Activated B cell treated with CpG ODN at 0.5 μM for 24 hours (primary cell): Measurements from ENCODE around the gene FNDC1. TPM values are rescaled to one million over a fixed set of nuclear protein-coding genes. Genes with fewer than 3 reads are reported as not detected.

Experiments used
- ATAC-seq: fragments of 200-7000 bp; cut with Tn5 transposase; one replicate; pipeline ENCODE4 v1.10.0; 2021; ENCODE audit warnings: low read depth, mild to moderate bottlenecking, moderate library complexity
- CTCF ChIA-PET: fragments of 350-600 bp; sonication (Branson Sonifier 250); formaldehyde crosslinking; loops from one replicate; lab custom pipeline; 2021; ENCODE audit warnings: antibody characterized with exemption; lab: Charles Lee
- POLR2A ChIA-PET: fragments of 350-600 bp; sonication (Branson Sonifier 250); formaldehyde crosslinking; loops from one replicate; lab custom pipeline; 2021; ENCODE audit warnings: antibody characterized with exemption; lab: Charles Lee
- DNase-seq: peaks from one replicate; pipeline ENCODE4 v3.0.0; 2022
- H3K27ac Mint-ChIP-seq: one replicate; pipeline ENCODE4 v1.8.0; 2020; ENCODE audit warnings: mixed read lengths
- H3K27me3 Mint-ChIP-seq: one replicate; pipeline ENCODE4 v1.8.0; 2021; ENCODE audit warnings: mixed read lengths
- H3K36me3 Mint-ChIP-seq: one replicate; pipeline ENCODE4 v1.8.0; 2021; ENCODE audit warnings: low read depth, mixed read lengths
- H3K4me1 Mint-ChIP-seq: one replicate; pipeline ENCODE4 v1.8.0; 2021; ENCODE audit warnings: mixed read lengths
- H3K4me3 Mint-ChIP-seq: one replicate; pipeline ENCODE4 v1.8.0; 2020; ENCODE audit warnings: mild to moderate bottlenecking, mixed read lengths
- H3K9me3 Mint-ChIP-seq: one replicate; pipeline ENCODE4 v1.8.0; 2020; ENCODE audit warnings: mixed read lengths
- intact Hi-C: fragments of 100-400 bp; cut with micrococcal nuclease; formaldehyde crosslinking; loops from one replicate; pipeline ENCODE4 v1.15.1; 2024
- total RNA-seq: library from RNA; stranded (reverse); gene quantifications from 2 replicates; pipeline ENCODE4 v1.2.3, GENCODE V29; 2022
- TF ChIP-seq, protein P1 (sequence below): fragments of 200-600 bp; IDR thresholded peaks from one replicate; pipeline ENCODE4 v1.8.0; 2022; ENCODE audit warnings: antibody characterized with exemption, mild to moderate bottlenecking

FNDC1 gene
- total RNA-seq, 1 donor from 2014 or later, result not detected

DNA sequence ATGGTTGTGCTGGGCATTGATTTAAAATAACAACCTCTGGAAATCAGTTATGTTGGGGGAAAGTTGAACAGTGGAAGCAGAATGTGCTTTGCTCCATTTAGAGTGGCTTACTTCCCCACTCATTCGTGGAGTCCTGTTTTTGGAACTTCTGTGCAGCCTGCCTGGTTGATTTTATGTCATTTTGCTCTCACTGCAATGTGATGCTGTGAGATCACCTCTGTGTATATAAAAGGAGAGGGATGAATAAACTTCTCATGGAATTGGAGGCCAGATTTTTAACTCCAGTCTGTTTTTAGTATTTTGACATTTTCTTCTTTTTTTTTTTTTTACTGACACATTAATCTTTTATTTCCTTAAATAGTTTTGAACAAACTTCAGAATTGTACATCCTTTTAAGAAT, 139.0 kb downstream of the FNDC1 start:
- H3K4me1 Mint-ChIP-seq, result no peaks in the 10 kb centered on the region
- no peaks in the 10 kb centered on the region for H3K9me3 Mint-ChIP-seq
- TF ChIP-seq, protein P1, sequence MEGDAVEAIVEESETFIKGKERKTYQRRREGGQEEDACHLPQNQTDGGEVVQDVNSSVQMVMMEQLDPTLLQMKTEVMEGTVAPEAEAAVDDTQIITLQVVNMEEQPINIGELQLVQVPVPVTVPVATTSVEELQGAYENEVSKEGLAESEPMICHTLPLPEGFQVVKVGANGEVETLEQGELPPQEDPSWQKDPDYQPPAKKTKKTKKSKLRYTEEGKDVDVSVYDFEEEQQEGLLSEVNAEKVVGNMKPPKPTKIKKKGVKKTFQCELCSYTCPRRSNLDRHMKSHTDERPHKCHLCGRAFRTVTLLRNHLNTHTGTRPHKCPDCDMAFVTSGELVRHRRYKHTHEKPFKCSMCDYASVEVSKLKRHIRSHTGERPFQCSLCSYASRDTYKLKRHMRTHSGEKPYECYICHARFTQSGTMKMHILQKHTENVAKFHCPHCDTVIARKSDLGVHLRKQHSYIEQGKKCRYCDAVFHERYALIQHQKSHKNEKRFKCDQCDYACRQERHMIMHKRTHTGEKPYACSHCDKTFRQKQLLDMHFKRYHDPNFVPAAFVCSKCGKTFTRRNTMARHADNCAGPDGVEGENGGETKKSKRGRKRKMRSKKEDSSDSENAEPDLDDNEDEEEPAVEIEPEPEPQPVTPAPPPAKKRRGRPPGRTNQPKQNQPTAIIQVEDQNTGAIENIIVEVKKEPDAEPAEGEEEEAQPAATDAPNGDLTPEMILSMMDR, result no peak
- POLR2A ChIA-PET, result no interaction called here
- intact Hi-C loops, result no loop called here
- no peak overlapping the region for H3K4me3 Mint-ChIP-seq
- DNase-seq (no peak), ATAC-seq (no peak)
- H3K36me3 Mint-ChIP-seq, result no peaks in the 10 kb centered on the region
- peaks cover 6% of the 10 kb centered on the region for H3K27me3 Mint-ChIP-seq
- no peak overlapping the region for H3K27ac Mint-ChIP-seq
- CTCF ChIA-PET, result no interaction called here

DNA sequence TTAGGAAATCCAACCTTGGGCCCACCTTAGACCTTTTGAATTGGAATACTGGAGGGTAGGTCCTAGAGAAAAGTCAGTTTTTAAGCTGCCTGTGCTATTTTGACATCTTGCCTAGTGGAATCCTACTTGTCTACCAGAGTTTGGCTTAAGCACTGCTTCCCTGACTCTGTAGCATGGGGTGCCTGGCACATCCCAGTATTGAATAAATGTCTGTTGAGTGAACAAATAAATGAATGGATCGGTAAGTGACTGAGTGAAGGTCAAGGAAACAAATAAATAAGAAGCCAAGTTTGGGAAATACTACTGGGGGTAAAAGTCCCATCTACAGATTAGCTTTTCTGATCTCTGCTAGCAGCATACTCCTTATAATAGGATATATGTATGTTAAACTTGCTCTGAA, 140.5 kb downstream of the FNDC1 start:
- H3K9me3 Mint-ChIP-seq, result no peaks in the 10 kb centered on the region
- H3K36me3 Mint-ChIP-seq, result no peaks in the 10 kb centered on the region
- ATAC-seq, result no peak
- TF ChIP-seq, protein P1, result no peak
- DNase-seq, result no peak
- H3K27me3 Mint-ChIP-seq, result no peaks in the 10 kb centered on the region
- POLR2A ChIA-PET, result no interaction called here
- intact Hi-C loops, result no loop called here
- H3K4me3 Mint-ChIP-seq, result no peak overlapping the region
- H3K4me1 Mint-ChIP-seq, result no peaks in the 10 kb centered on the region
- no peak overlapping the region for H3K27ac Mint-ChIP-seq
- CTCF ChIA-PET, result no interaction called here

DNA sequence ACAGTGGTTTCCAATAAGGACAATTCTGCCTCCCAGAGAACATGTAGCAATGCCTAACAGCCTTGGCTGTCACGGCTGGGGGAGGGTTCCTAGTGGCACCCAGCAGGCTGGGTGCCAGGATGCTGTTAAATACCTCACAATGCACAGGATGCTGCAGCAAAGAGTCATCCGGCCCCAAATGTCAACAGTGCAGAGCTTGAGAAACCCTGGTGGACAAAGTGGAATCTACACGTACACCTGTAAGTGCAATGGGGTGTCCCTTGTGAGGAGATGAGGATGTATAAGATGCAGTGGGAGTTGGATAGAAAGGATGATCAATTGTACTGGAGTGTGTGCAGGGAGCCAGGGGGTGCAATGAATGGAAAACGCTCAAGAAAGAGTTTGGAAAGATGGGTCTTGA, 142.4 kb downstream of the FNDC1 start:
- H3K9me3 Mint-ChIP-seq, result no peaks in the 10 kb centered on the region
- TF ChIP-seq, protein P1, result no peak
- no peaks in the 10 kb centered on the region for H3K4me1 Mint-ChIP-seq
- H3K27me3 Mint-ChIP-seq, result no peaks in the 10 kb centered on the region
- no peak for DNase-seq
- ChIA-PET POLR2A (no interaction called here), CTCF (no interaction called here)
- no peak overlapping the region for H3K27ac Mint-ChIP-seq
- H3K4me3 Mint-ChIP-seq, result no peak overlapping the region
- no peak for ATAC-seq
- H3K36me3 Mint-ChIP-seq, result no peaks in the 10 kb centered on the region
- intact Hi-C loops, result no loop called here

DNA sequence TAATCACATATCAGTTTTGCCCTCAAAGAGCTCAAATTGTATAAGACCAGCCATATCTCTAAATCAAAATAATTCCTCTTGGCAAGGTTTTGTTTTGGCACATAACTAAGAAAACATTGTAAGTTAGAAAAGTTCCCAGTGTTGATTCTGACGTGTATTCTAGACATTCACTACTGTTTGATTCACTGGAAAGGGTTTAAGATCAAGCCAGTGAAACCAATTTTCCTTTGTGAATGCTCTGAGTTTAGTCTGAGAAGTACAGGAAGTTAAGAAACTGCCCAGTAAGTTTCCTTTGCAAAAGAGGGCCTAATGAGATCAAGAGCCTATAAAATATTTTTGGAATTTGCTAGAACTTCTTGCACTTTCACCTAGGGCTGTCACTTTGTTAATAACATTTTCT, 143.0 kb downstream of the FNDC1 start:
- H3K36me3 Mint-ChIP-seq, result no peaks in the 10 kb centered on the region
- TF ChIP-seq, protein P1, result no peak
- no peak for DNase-seq
- H3K27ac Mint-ChIP-seq, result no peak overlapping the region
- H3K9me3 Mint-ChIP-seq, result no peaks in the 10 kb centered on the region
- no peaks in the 10 kb centered on the region for H3K27me3 Mint-ChIP-seq
- ChIA-PET CTCF (no interaction called here), POLR2A (no interaction called here)
- intact Hi-C loops, result no loop called here
- no peaks in the 10 kb centered on the region for H3K4me1 Mint-ChIP-seq
- no peak overlapping the region for H3K4me3 Mint-ChIP-seq
- no peak for ATAC-seq

DNA sequence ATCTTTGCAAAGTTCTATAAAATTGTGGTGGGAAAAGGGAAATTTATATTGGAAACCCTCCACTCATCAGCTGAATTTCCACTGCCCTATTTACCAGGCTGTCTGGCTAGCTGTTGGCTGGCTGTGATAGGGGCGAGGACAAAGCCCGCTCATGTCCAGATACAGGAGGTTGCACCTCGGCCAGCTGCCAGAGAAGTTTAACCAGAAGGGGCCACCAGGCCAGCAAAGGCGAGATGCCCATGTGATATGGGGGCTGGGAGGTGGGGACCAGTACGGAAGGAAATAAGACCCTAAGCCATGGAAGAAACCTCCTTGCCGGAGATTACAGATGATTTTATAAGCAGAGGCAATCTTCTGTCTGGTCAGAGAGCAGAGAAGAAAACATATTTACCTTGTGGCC, 143.8 kb downstream of the FNDC1 start:
- Mint-ChIP-seq H3K36me3 (no peaks in the 10 kb centered on the region), H3K9me3 (no peaks in the 10 kb centered on the region), H3K27me3 (no peaks in the 10 kb centered on the region), H3K27ac (no peak overlapping the region), H3K4me1 (no peaks in the 10 kb centered on the region), H3K4me3 (no peak overlapping the region)
- TF ChIP-seq, protein P1, result no peak
- ChIA-PET CTCF (no interaction called here), POLR2A (no interaction called here)
- intact Hi-C loops, result no loop called here
- no peak for ATAC-seq
- DNase-seq, result no peak
